ENCODE data around the gene OLFML1. TPM values are rescaled to one million over a fixed set of nuclear protein-coding genes. Genes with fewer than 3 reads are reported as not detected.

The OLFML1 gene
- total RNA-seq, 4 donors from 2014 or later, result 1.2 to 5.3 (median 2.2) TPM

GRCh38 chr11:7525424-7525823 is 40.1 kb downstream of the OLFML1 start:
- H3K4me3 ChIP-seq, result no peak overlapping the region
- H3K36me3 ChIP-seq, result no peaks in the 10 kb centered on the region
- peak overlapping the region; percentile 23 for H3K27ac ChIP-seq
- no peaks in the 10 kb centered on the region for H3K9me3 ChIP-seq
- 86% methylated on average over 4 of the region's 4 CpGs for WGBS
- TF ChIP-seq POLR2AphosphoS5 (IDR thresholded peaks at IDR 0.05) (no peak), POLR2A (IDR thresholded peaks at IDR 0.05) (no peak), CTCF (IDR thresholded peaks at IDR 0.05) (no peak), EP300 (IDR thresholded peaks at IDR 0.05) (no peak)
- H3K27me3 ChIP-seq, result no peaks in the 10 kb centered on the region
- DNase-seq (ENCODE audit: low spot score in 2 of 2), result no peak
- H3K4me1 ChIP-seq, result peaks cover 63% of the 10 kb centered on the region

DNA sequence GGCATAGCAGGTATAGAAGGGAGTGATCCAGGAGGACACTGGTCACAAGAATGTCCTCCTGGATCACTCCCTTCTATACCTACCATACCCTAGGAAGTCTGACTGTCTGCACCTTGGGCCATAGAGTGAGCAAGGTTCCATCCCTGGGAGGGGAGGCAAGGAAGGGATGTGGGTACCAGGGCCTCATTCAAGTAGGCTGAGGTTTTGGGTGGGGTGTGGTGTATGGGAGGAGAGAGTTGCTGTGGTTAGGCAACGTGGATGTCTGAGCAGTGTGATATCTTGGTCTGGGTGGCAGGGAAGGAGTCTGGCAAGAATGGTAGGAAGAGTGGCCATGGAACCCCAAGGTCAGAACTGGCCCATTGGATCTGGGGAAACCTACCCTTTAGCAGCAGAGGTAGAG is 41.7 kb downstream of the OLFML1 start:
- 50% methylated on average over 1 of the region's 1 CpG for WGBS
- Histone ChIP-seq H3K9me3 (no peaks in the 10 kb centered on the region), H3K4me1 (peaks cover 58% of the 10 kb centered on the region), H3K27me3 (no peaks in the 10 kb centered on the region), H3K4me3 (no peak overlapping the region), H3K36me3 (no peaks in the 10 kb centered on the region), H3K27ac (no peak overlapping the region)
- no peak for DNase-seq (ENCODE audit: low spot score in 2 of 2)
- TF ChIP-seq CTCF (IDR thresholded peaks at IDR 0.05), result no peak
- no peak for TF ChIP-seq POLR2A (IDR thresholded peaks at IDR 0.05)
- TF ChIP-seq EP300 (IDR thresholded peaks at IDR 0.05), result no peak
- TF ChIP-seq POLR2AphosphoS5 (IDR thresholded peaks at IDR 0.05), result no peak

DNA sequence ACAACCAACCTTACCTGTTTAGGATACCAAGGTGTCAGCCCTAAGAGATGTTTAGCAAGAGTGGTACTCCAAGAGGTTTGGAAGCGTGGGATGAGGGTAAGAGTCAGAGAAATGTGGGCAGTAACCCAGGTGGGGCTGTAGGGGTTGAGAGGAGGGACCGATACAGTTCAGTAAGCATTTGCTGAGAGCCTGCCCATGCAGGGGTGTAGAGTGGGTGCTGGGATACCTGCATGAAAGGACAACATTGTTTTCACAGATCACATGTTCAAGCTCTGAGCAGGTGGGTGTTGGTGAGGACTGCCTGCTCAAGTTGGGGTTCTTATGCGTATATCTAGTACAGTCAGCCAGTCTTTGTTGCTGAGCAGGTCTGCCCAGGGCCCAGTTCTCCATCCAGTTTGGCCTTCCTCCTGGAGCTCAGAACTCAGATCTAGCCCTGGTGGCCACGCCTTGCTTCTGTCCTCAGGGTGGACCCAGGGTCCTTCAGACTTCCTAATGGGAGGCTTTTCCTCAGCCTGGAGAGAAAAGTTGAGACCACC is 43.3 kb downstream of the OLFML1 start:
- TF ChIP-seq POLR2AphosphoS5 (IDR thresholded peaks at IDR 0.05), result no peak
- no peak for TF ChIP-seq CTCF (IDR thresholded peaks at IDR 0.05)
- no peak for TF ChIP-seq POLR2A (IDR thresholded peaks at IDR 0.05)
- TF ChIP-seq EP300 (IDR thresholded peaks at IDR 0.05), result no peak
- no peak overlapping the region for H3K4me3 ChIP-seq
- H3K4me1 ChIP-seq, result peaks cover 43% of the 10 kb centered on the region
- H3K9me3 ChIP-seq, result no peaks in the 10 kb centered on the region
- no peak for DNase-seq (ENCODE audit: low spot score in 2 of 2)
- H3K36me3 ChIP-seq, result no peaks in the 10 kb centered on the region
- H3K27me3 ChIP-seq, result no peaks in the 10 kb centered on the region
- peak overlapping the region; percentile 31 for H3K27ac ChIP-seq
- WGBS, result 75% methylated on average over 4 of the region's 4 CpGs

DNA sequence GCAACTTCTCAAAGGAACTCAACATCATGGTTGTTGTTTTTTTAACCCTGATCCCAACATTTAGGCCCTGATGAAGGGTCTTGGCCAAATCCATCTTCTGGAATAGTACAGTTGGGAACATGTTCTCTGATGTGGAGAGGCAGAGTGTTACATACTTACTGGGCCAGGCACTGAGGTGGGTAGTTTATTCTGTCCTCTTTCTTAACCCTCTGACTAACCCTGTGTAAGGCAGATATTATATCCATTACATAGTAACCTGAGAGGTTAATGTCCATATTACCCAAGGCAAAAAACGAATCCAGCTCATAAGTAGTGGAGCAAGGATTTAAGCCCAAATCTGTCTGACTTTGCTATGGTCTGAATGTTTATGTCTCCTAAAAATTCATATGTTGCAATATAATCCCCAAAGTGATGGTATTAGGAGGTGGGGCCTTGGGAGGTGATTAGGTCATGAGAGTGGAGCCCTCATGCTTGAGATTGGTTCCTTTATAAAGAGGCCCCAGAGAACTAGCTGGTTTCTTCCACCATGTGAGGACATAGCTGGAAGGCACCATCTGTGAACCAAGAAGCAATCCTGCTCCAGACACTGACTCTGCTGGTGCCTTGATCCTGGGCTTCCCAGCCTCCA is 44.8 kb downstream of the OLFML1 start:
- 93% methylated on average over 1 of the region's 1 CpG for WGBS
- H3K27ac ChIP-seq, result peak overlapping the region; percentile 31
- no peak for DNase-seq (ENCODE audit: low spot score in 2 of 2)
- no peak for TF ChIP-seq CTCF (IDR thresholded peaks at IDR 0.05)
- no peak for TF ChIP-seq POLR2AphosphoS5 (IDR thresholded peaks at IDR 0.05)
- TF ChIP-seq EP300 (IDR thresholded peaks at IDR 0.05), result no peak
- TF ChIP-seq POLR2A (IDR thresholded peaks at IDR 0.05), result no peak
- no peaks in the 10 kb centered on the region for H3K9me3 ChIP-seq
- H3K27me3 ChIP-seq, result no peaks in the 10 kb centered on the region
- H3K36me3 ChIP-seq, result no peaks in the 10 kb centered on the region
- H3K4me1 ChIP-seq, result peaks cover 32% of the 10 kb centered on the region
- H3K4me3 ChIP-seq, result no peak overlapping the region

DNA sequence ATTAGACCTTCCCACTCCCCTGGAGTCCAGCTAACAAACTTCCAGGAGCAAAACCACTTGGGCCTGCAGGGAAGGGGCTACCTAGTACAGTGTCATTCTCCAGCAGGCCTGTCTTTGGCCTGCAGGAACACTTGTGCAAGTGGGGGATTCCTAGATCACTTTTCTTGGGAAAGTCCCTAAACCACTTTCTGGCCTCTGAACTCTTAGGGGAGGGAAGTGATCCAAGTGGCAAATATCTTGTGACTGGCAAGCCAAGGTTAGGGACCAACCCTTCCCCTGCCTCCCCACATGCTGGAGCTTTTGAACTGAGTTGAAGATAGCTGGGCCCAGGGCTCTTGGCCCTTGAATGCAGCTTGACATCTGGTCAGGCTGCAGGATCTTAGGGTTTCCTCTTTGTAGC is 45.7 kb downstream of the OLFML1 start:
- Histone ChIP-seq H3K4me3 (no peak overlapping the region), H3K36me3 (no peaks in the 10 kb centered on the region), H3K27me3 (no peaks in the 10 kb centered on the region), H3K9me3 (no peaks in the 10 kb centered on the region), H3K27ac (no peak overlapping the region), H3K4me1 (peaks cover 27% of the 10 kb centered on the region)
- no peak for TF ChIP-seq POLR2AphosphoS5 (IDR thresholded peaks at IDR 0.05)
- TF ChIP-seq CTCF (IDR thresholded peaks at IDR 0.05), result no peak
- TF ChIP-seq POLR2A (IDR thresholded peaks at IDR 0.05), result no peak
- no peak for TF ChIP-seq EP300 (IDR thresholded peaks at IDR 0.05)
- DNase-seq (ENCODE audit: low spot score in 2 of 2), result no peak

Measured in suprapubic skin (tissue), 4 donors.